Measurements from ENCODE around the gene DLG1. TPM values are rescaled to one million over a fixed set of nuclear protein-coding genes. Genes with fewer than 3 reads are reported as not detected.
A peak's percentile ranks its signal among the peaks of the same experiment; 100 is the strongest.
"Not testable (repeated sequence)": the region's sequence is repeated elsewhere in the genome, so short reads cannot be mapped to it uniquely, and the experiment has no call there.

Gene DLG1
- total and polyA plus RNA-seq, 2 donors: 37.6 to 40.4 TPM

GRCh38 chr3:197042539-197042938 lies 255.9 kb downstream of the DLG1 start:
- no peak overlapping the region for H3K27ac ChIP-seq (ENCODE audit: low read depth in 1 of 2, low read length in 1 of 2)
- H3K9me3 ChIP-seq (ENCODE audit: control insufficient read depth in 2 of 2, insufficient read depth in 1 of 2, low read length in 1 of 2): no peaks in the 10 kb centered on the region
- no peaks in the 10 kb centered on the region for H3K4me1 ChIP-seq (ENCODE audit: control insufficient read depth in 2 of 2, insufficient read depth in 2 of 2, low read length in 2 of 2)
- no peak for DNase-seq (ENCODE audit: low read depth in 6 of 9, low spot score in 9 of 9)
- WGBS: 98% methylated on average over 4 of the region's 4 CpGs
- peaks cover 8 to 28% of the 10 kb centered on the region in 2 donors for H3K36me3 ChIP-seq (ENCODE audit: control insufficient read depth in 2 of 2, insufficient read depth in 2 of 2, low read length in 1 of 2)
- H3K27me3 ChIP-seq (ENCODE audit: control insufficient read depth in 2 of 2, insufficient read depth in 1 of 2, low read length in 1 of 2): no peaks in the 10 kb centered on the region
- H3K4me3 ChIP-seq (ENCODE audit: low read length in 2 of 2): no peak overlapping the region

- WGBS: 99% methylated on average over 6 of the region's 6 CpGs
- Histone ChIP-seq H3K36me3 (ENCODE audit: control insufficient read depth in 2 of 2, insufficient read depth in 2 of 2, low read length in 1 of 2) (peaks cover 8 to 28% of the 10 kb centered on the region in 2 donors), H3K27ac (ENCODE audit: low read depth in 1 of 2, low read length in 1 of 2) (no peak overlapping the region), H3K27me3 (ENCODE audit: control insufficient read depth in 2 of 2, insufficient read depth in 1 of 2, low read length in 1 of 2) (no peaks in the 10 kb centered on the region), H3K4me3 (ENCODE audit: low read length in 2 of 2) (no peak overlapping the region), H3K9me3 (ENCODE audit: control insufficient read depth in 2 of 2, insufficient read depth in 1 of 2, low read length in 1 of 2) (no peaks in the 10 kb centered on the region), H3K4me1 (ENCODE audit: control insufficient read depth in 2 of 2, insufficient read depth in 2 of 2, low read length in 2 of 2) (no peaks in the 10 kb centered on the region)
- no peak for DNase-seq (ENCODE audit: low read depth in 6 of 9, low spot score in 9 of 9)
Observed at GRCh38 chr3:197041875-197042488, 256.4 kb downstream of the DLG1 start.

- H3K36me3 ChIP-seq (ENCODE audit: control insufficient read depth in 2 of 2, insufficient read depth in 2 of 2, low read length in 1 of 2): peaks cover 5 to 23% of the 10 kb centered on the region in 2 donors
- no peaks in the 10 kb centered on the region for H3K9me3 ChIP-seq (ENCODE audit: control insufficient read depth in 2 of 2, insufficient read depth in 1 of 2, low read length in 1 of 2)
- H3K4me1 ChIP-seq (ENCODE audit: control insufficient read depth in 2 of 2, insufficient read depth in 2 of 2, low read length in 2 of 2): no peaks in the 10 kb centered on the region
- 97% methylated on average over 4 of the region's 4 CpGs for WGBS
- DNase-seq (ENCODE audit: low read depth in 6 of 9, low spot score in 9 of 9): no peak
- no peak overlapping the region for H3K27ac ChIP-seq (ENCODE audit: low read depth in 1 of 2, low read length in 1 of 2)
- H3K4me3 ChIP-seq (ENCODE audit: low read length in 2 of 2): no peak overlapping the region
- H3K27me3 ChIP-seq (ENCODE audit: control insufficient read depth in 2 of 2, insufficient read depth in 1 of 2, low read length in 1 of 2): peaks cover 0 to 9% of the 10 kb centered on the region in 2 donors
Observed at GRCh38 chr3:197040658-197041057, 257.8 kb downstream of the DLG1 start.

- WGBS: 97% methylated on average over 14 of the region's 14 CpGs
- DNase-seq (ENCODE audit: low read depth in 6 of 9, low spot score in 9 of 9): no peak
- Histone ChIP-seq H3K4me3 (ENCODE audit: low read length in 2 of 2) (no peak overlapping the region), H3K9me3 (ENCODE audit: control insufficient read depth in 2 of 2, insufficient read depth in 1 of 2, low read length in 1 of 2) (no peaks in the 10 kb centered on the region), H3K27ac (ENCODE audit: low read depth in 1 of 2, low read length in 1 of 2) (peak overlapping the region in 1 of 2 donors; percentile 31), H3K36me3 (ENCODE audit: control insufficient read depth in 2 of 2, insufficient read depth in 2 of 2, low read length in 1 of 2) (peaks cover 0 to 9% of the 10 kb centered on the region in 2 donors), H3K4me1 (ENCODE audit: control insufficient read depth in 2 of 2, insufficient read depth in 2 of 2, low read length in 2 of 2) (no peaks in the 10 kb centered on the region), H3K27me3 (ENCODE audit: control insufficient read depth in 2 of 2, insufficient read depth in 1 of 2, low read length in 1 of 2) (peaks cover 0 to 12% of the 10 kb centered on the region in 2 donors)
Observed at GRCh38 chr3:197038679-197039462, 259.5 kb downstream of the DLG1 start.

GRCh38 chr3:197035577-197035976 lies 262.8 kb downstream of the DLG1 start:
- WGBS: 86% methylated on average over 3 of the region's 3 CpGs
- H3K4me1 ChIP-seq (ENCODE audit: control insufficient read depth in 2 of 2, insufficient read depth in 2 of 2, low read length in 2 of 2): no peaks in the 10 kb centered on the region
- H3K9me3 ChIP-seq (ENCODE audit: control insufficient read depth in 2 of 2, insufficient read depth in 1 of 2, low read length in 1 of 2): no peaks in the 10 kb centered on the region
- H3K27me3 ChIP-seq (ENCODE audit: control insufficient read depth in 2 of 2, insufficient read depth in 1 of 2, low read length in 1 of 2): peaks cover 0 to 12% of the 10 kb centered on the region in 2 donors
- H3K36me3 ChIP-seq (ENCODE audit: control insufficient read depth in 2 of 2, insufficient read depth in 2 of 2, low read length in 1 of 2): peaks cover 0 to 1% of the 10 kb centered on the region in 2 donors
- H3K4me3 ChIP-seq (ENCODE audit: low read length in 2 of 2): no peak overlapping the region
- H3K27ac ChIP-seq (ENCODE audit: low read depth in 1 of 2, low read length in 1 of 2): no peak overlapping the region
- no peak for DNase-seq (ENCODE audit: low read depth in 6 of 9, low spot score in 9 of 9)

GRCh38 chr3:197034778-197035177 lies 263.6 kb downstream of the DLG1 start:
- not testable (repeated sequence) for H3K27ac ChIP-seq (ENCODE audit: low read depth in 1 of 2, low read length in 1 of 2); DNase-seq (ENCODE audit: low read depth in 6 of 9, low spot score in 9 of 9); H3K4me3 ChIP-seq (ENCODE audit: low read length in 2 of 2); H3K36me3 ChIP-seq (ENCODE audit: control insufficient read depth in 2 of 2, insufficient read depth in 2 of 2, low read length in 1 of 2); H3K9me3 ChIP-seq (ENCODE audit: control insufficient read depth in 2 of 2, insufficient read depth in 1 of 2, low read length in 1 of 2); H3K4me1 ChIP-seq (ENCODE audit: control insufficient read depth in 2 of 2, insufficient read depth in 2 of 2, low read length in 2 of 2)
- H3K27me3 ChIP-seq (ENCODE audit: control insufficient read depth in 2 of 2, insufficient read depth in 1 of 2, low read length in 1 of 2): peaks cover 0 to 12% of the 10 kb centered on the region in 2 donors
- WGBS: 86% methylated on average over 5 of the region's 5 CpGs

GRCh38 chr3:197033764-197034163 lies 264.6 kb downstream of the DLG1 start:
- DNase-seq (ENCODE audit: low read depth in 6 of 9, low spot score in 9 of 9); H3K4me1 ChIP-seq (ENCODE audit: control insufficient read depth in 2 of 2, insufficient read depth in 2 of 2, low read length in 2 of 2); H3K4me3 ChIP-seq (ENCODE audit: low read length in 2 of 2); H3K27ac ChIP-seq (ENCODE audit: low read depth in 1 of 2, low read length in 1 of 2); H3K9me3 ChIP-seq (ENCODE audit: control insufficient read depth in 2 of 2, insufficient read depth in 1 of 2, low read length in 1 of 2); H3K36me3 ChIP-seq (ENCODE audit: control insufficient read depth in 2 of 2, insufficient read depth in 2 of 2, low read length in 1 of 2): not testable (repeated sequence)
- peaks cover 0 to 19% of the 10 kb centered on the region in 2 donors for H3K27me3 ChIP-seq (ENCODE audit: control insufficient read depth in 2 of 2, insufficient read depth in 1 of 2, low read length in 1 of 2)
- WGBS: 84% methylated on average over 3 of the region's 3 CpGs

GRCh38 chr3:197031315-197032285 lies 266.8 kb downstream of the DLG1 start:
- peak overlapping the region in 1 of 2 donors; percentile 15 for H3K27ac ChIP-seq (ENCODE audit: low read depth in 1 of 2, low read length in 1 of 2)
- H3K4me3 ChIP-seq (ENCODE audit: low read length in 2 of 2): no peak overlapping the region
- 93% methylated on average over 12 of the region's 12 CpGs for WGBS
- no peaks in the 10 kb centered on the region for H3K9me3 ChIP-seq (ENCODE audit: control insufficient read depth in 2 of 2, insufficient read depth in 1 of 2, low read length in 1 of 2)
- H3K36me3 ChIP-seq (ENCODE audit: control insufficient read depth in 2 of 2, insufficient read depth in 2 of 2, low read length in 1 of 2): peaks cover 0 to under 1% of the 10 kb centered on the region in 2 donors
- peaks cover 0 to 20% of the 10 kb centered on the region in 2 donors for H3K27me3 ChIP-seq (ENCODE audit: control insufficient read depth in 2 of 2, insufficient read depth in 1 of 2, low read length in 1 of 2)
- DNase-seq (ENCODE audit: low read depth in 6 of 9, low spot score in 9 of 9): peak in 1 of 9 donors; percentile 21
- H3K4me1 ChIP-seq (ENCODE audit: control insufficient read depth in 2 of 2, insufficient read depth in 2 of 2, low read length in 2 of 2): peaks cover 9 to 11% of the 10 kb centered on the region in 2 donors

All from thymus (tissue), 11 donors.